MCF 10A (cell line): ENCODE results near the gene STIM2. TPM values are rescaled to one million over a fixed set of nuclear protein-coding genes. Genes with fewer than 3 reads are reported as not detected.

ENCODE experiments used
- BruUV-seq: library from RNA; stranded (reverse); fragments of 400-500 nt; replicated peaks from 2 replicates; lab custom pipeline; 2021; lab: Mats Ljungman, UMichigan
- CTCF ChIA-PET: fragments of 300-600 bp; sonication (Branson Sonifier 250); formaldehyde crosslinking; extraction: SDS; loops from one replicate; lab custom pipeline; 2021; ENCODE audit warnings: antibody characterized with exemption, inconsistent platforms; lab: Yijun Ruan, JAX
- POLR2A ChIA-PET: fragments of 300-600, 350-650 bp; sonication (Branson Sonifier 250); formaldehyde crosslinking; extraction: SDS; loops from one replicate; lab custom pipeline; 2020; ENCODE audit warnings: antibody characterized with exemption, inconsistent platforms; lab: Yijun Ruan, JAX
- DNase-seq: peaks from one replicate; pipeline ENCODE4 v3.0.0-alpha.2; 2018; ENCODE audit not compliant: unreplicated experiment
- H3K27ac Mint-ChIP-seq: one replicate; pipeline ENCODE4 v1.8.0; 2022; ENCODE audit warnings: mild to moderate bottlenecking, low read depth, mixed read lengths; ENCODE audit not compliant: unreplicated experiment
- H3K27me3 Mint-ChIP-seq: one replicate; pipeline ENCODE4 v1.8.0; 2022; ENCODE audit warnings: mixed read lengths; ENCODE audit not compliant: insufficient read depth, unreplicated experiment
- H3K36me3 Mint-ChIP-seq: one replicate; pipeline ENCODE4 v1.8.0; 2022; ENCODE audit warnings: mild to moderate bottlenecking, moderate library complexity, mixed read lengths; ENCODE audit not compliant: insufficient read depth, unreplicated experiment
- H3K4me1 Mint-ChIP-seq: one replicate; pipeline ENCODE4 v1.8.0; 2022; ENCODE audit warnings: mixed read lengths; ENCODE audit not compliant: insufficient read depth, unreplicated experiment
- H3K4me3 Mint-ChIP-seq: one replicate; pipeline ENCODE4 v1.8.0; 2022; ENCODE audit warnings: mild to moderate bottlenecking, moderate library complexity, mixed read lengths; ENCODE audit not compliant: unreplicated experiment
- H3K9me3 Mint-ChIP-seq: one replicate; pipeline ENCODE4 v1.8.0; 2022; ENCODE audit warnings: mixed read lengths; ENCODE audit not compliant: unreplicated experiment
- CTCF ChIP-seq: fragments of 200-600 bp; IDR thresholded peaks from one replicate; pipeline ENCODE4 v1.8.0; 2022; ENCODE audit warnings: antibody characterized with exemption, mild to moderate bottlenecking; ENCODE audit not compliant: unreplicated experiment
- intact Hi-C: fragments of 100-400 bp; cut with micrococcal nuclease; formaldehyde crosslinking; loops from 2 replicates; pipeline ENCODE4 v1.14.1; 2022
- total RNA-seq: library from RNA; stranded (reverse); gene quantifications from 2 replicates; pipeline ENCODE4 v1.2.3, GENCODE V29; 2022

STIM2 gene
- total RNA-seq, 1 experiment from 2014 or later: 18.5 TPM

GRCh38 chr4:26836539-26836938, 24.1 kb upstream of the STIM2 start:
- intact Hi-C loops: no loop called here
- Mint-ChIP-seq H3K36me3 (no peaks in the 10 kb centered on the region), H3K27me3 (no peaks in the 10 kb centered on the region), H3K27ac (no peak overlapping the region), H3K4me1 (peaks cover 6% of the 10 kb centered on the region), H3K9me3 (no peaks in the 10 kb centered on the region), H3K4me3 (no peak overlapping the region)
- CTCF ChIA-PET: interaction anchor here (0.6 kb wide), 1 partner anchor 975 kb away, joined by 3 read pairs; no protein-coding TSS in a partner anchor
- POLR2A ChIA-PET: no interaction called here
- DNase-seq: no peak
- no TSS peak for BruUV-seq
- no peak for TF ChIP-seq CTCF

- Mint-ChIP-seq H3K27me3 (no peaks in the 10 kb centered on the region), H3K4me1 (peaks cover 6% of the 10 kb centered on the region), H3K4me3 (no peak overlapping the region), H3K36me3 (no peaks in the 10 kb centered on the region), H3K9me3 (no peaks in the 10 kb centered on the region), H3K27ac (no peak overlapping the region)
- ChIA-PET CTCF (interaction anchor here (0.9 to 1.2 kb wide), 2 partner anchors 13 to 27 kb away, joined by 3 read pairs; no protein-coding TSS in a partner anchor), POLR2A (interaction anchor here (0.7 kb wide), 1 partner anchor 523 kb away, joined by 3 read pairs; no protein-coding TSS in a partner anchor)
- no TSS peak for BruUV-seq
- intact Hi-C loops: no loop called here
- no peak for TF ChIP-seq CTCF
- no peak for DNase-seq
These were observed 22.4 kb upstream of the STIM2 start for GRCh38 chr4:26837993-26838842.

- ChIA-PET POLR2A (interaction anchor here (1.4 kb wide), 1 partner anchor 19 kb away, joined by 5 read pairs; no protein-coding TSS in a partner anchor), CTCF (interaction anchor here (0.8 to 1.2 kb wide), 3 partner anchors 12 to 48 kb away, joined by 3 read pairs; no protein-coding TSS in a partner anchor)
- no peak overlapping the region for H3K4me3 Mint-ChIP-seq
- DNase-seq: no peak
- no peaks in the 10 kb centered on the region for H3K36me3 Mint-ChIP-seq
- BruUV-seq: no TSS peak
- no peaks in the 10 kb centered on the region for H3K27me3 Mint-ChIP-seq
- H3K4me1 Mint-ChIP-seq: peaks cover 6% of the 10 kb centered on the region
- no peak overlapping the region for H3K27ac Mint-ChIP-seq
- no peaks in the 10 kb centered on the region for H3K9me3 Mint-ChIP-seq
- intact Hi-C loops: no loop called here
- TF ChIP-seq CTCF: no peak
These were observed 21.6 kb upstream of the STIM2 start for GRCh38 chr4:26839016-26839415.

- TF ChIP-seq CTCF: no peak
- BruUV-seq: no TSS peak
- Mint-ChIP-seq H3K27ac (no peak overlapping the region), H3K4me1 (peaks cover 6% of the 10 kb centered on the region), H3K36me3 (no peaks in the 10 kb centered on the region), H3K4me3 (no peak overlapping the region), H3K27me3 (no peaks in the 10 kb centered on the region), H3K9me3 (no peaks in the 10 kb centered on the region)
- ChIA-PET CTCF (interaction anchor here (0.7 to 0.9 kb wide), 3 partner anchors 11 to 47 kb away, joined by 3 to 4 read pairs (median 3); no protein-coding TSS in a partner anchor), POLR2A (interaction anchor here (1.1 to 1.4 kb wide), 2 partner anchors 18 to 60 kb away, joined by 5 read pairs; no protein-coding TSS in a partner anchor)
- intact Hi-C loops: no loop called here
- peak; percentile 86 for DNase-seq
These were observed 21.1 kb upstream of the STIM2 start for GRCh38 chr4:26839534-26839951.
